Body of pancreas (tissue), 4 donors: ENCODE results near the gene SLC18A3.

Source experiments
- POLR2A ChIP-seq, 3 donors: fragments of 450-650 bp; IDR thresholded peaks; one replicate each; pipeline ENCODE4 v1.6.1; 2016; ENCODE audit warnings: antibody characterized with exemption in 3 of 3, mild to moderate bottlenecking in 2 of 3
- TF ChIP-seq, protein P1 (sequence below), 7 experiments: fragments of 450-650 bp in 4 of 7; fragments of 200-600 bp in 3 of 7; sonication (generic) in 3 of 7; IDR thresholded peaks; one replicate each; pipeline ENCODE4 v1.5.1; 2016 to 2019; ENCODE audit warnings: antibody characterized with exemption in 7 of 7

GRCh38 chr10:49598986-49599385 is 11.1 kb upstream of the SLC18A3 start:
- TF ChIP-seq, protein P1, sequence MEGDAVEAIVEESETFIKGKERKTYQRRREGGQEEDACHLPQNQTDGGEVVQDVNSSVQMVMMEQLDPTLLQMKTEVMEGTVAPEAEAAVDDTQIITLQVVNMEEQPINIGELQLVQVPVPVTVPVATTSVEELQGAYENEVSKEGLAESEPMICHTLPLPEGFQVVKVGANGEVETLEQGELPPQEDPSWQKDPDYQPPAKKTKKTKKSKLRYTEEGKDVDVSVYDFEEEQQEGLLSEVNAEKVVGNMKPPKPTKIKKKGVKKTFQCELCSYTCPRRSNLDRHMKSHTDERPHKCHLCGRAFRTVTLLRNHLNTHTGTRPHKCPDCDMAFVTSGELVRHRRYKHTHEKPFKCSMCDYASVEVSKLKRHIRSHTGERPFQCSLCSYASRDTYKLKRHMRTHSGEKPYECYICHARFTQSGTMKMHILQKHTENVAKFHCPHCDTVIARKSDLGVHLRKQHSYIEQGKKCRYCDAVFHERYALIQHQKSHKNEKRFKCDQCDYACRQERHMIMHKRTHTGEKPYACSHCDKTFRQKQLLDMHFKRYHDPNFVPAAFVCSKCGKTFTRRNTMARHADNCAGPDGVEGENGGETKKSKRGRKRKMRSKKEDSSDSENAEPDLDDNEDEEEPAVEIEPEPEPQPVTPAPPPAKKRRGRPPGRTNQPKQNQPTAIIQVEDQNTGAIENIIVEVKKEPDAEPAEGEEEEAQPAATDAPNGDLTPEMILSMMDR (IDR thresholded peaks at IDR 0.05), result no peak
- TF ChIP-seq POLR2A (IDR thresholded peaks at IDR 0.05), result no peak
